NCI-H524 (cell line): ENCODE results near the gene RPH3AL.

Experiments used
- DNase-seq, 2 experiments: peaks; one replicate each; lab custom pipeline; 2025; lab: John Stamatoyannopoulos, UW

RPH3AL gene

DNA sequence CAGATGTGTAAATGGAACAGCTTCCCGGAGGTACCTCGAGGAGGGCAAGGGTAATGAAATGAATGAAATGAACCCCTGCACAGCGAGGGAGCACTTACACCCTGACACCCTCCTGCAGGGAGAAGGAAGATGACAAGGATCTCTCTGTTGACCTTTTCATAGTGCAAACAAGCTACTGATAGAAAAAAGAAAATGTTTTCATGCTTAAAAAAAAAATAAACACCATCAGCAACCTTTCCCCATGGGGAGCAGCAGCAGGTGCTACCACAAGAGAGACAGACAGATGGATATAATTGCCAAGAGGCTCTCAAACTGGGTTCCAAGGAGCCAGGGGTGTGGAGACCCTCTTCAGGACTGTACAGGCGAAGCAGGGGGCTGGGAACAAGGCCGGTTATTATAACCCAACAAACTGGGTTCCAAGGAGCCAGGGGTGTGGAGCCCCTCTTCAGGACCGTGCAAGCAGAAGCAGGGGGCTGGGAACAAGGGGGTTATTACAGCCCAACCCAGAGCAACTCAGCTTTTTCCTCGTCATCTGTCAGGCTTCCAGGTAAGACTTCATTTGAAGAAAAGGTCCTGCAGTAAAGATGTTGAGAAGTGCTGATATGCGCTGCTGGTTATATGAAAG is 718 bp upstream of the RPH3AL start:
- peak in 1 of 2 experiments; percentile 36 for DNase-seq

DNA sequence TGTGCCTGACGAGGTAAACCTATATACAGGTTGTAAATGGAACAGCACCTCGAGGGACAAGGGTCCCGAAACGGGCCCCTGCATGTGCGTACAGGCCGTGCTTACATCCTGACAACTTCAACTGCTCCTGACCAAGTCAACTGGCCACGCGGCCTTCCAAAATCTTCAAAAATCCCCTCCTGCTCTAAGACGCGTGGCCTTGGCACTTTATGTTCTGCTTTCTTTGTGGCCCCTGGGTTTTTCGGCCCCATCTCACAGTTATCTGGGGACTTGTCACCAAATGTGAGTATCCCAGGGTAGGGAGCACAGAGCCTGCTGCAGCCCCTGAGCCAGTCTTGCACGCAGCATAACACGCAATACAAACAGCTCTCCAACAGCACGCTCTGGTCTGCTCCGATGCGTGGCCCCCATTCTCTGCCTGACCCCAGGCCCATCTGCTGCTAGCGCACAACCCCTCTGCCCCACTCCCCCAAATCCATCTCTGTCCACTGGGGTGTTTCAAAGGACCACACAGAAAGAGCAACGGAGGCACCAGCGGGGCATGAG is 659 bp downstream of the RPH3AL start:
- peak in 1 of 2 experiments; percentile 18 for DNase-seq

DNA sequence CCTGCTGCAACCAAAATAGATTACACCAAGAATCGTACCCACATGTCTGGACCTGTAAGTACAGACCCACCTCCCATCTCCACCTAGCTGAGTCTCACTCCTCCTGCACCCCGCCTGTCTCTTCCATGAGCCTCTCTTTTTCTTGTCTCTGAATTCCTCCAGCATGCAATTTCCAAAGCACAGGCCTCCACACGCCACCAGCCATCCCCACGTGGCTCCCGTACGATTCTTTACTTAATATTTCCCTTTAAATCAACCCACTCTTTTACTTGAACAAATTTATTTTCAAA is 1.2 kb downstream of the RPH3AL start:
- DNase-seq, result no peak

DNA sequence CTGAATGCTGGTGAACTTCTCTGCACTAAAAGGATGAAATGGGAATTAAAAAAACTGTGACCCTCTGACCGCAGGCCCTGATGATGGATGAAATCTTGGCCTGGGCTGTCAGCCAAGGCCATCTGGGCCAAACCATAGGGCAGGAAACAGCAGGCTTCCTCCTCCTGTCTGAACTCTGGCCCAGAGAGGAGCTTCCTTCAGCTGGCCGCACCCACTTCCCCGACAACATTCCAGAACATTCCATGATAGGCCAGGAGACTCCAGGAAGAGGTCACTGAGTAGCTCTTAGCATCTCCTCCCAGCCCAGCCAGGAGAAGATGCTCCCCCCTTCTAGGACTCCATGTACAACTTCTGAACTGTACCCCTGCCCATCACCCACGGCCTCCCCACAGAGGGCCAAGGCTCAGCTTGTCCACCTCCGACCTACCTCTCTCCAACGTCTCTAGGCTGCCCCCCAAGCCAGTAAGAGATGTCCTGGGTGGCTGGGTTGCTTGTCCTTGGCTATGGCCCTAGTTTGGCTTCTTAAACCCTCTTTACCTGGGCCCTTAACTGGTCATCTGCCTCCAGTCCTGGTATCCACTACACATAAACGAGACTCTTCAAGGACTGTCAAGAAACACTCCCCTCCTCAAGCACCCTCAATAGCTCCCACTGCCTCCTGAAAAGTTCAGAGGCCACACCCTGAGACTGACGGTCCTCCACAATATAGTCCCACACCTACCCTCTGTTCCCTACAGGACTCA is 1.7 kb downstream of the RPH3AL start:
- DNase-seq, result no peak

DNA sequence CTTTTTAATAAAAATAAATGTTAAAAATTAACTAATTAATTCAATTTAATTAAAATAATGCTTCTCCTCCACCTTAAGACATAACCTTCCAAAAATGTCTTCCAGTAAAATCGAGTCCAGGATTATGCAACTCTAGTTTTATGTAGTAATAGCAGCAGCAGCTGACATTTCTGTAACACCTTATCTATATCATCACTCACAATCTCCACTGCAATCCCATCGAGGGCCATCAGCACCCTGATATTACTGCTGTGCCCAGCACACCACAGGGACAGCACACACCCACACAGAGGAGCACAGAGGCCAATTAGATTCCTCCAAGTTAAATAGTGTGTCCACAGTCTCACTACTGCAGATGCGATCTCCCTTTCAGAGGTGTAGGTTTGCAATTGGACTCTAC is 2.9 kb downstream of the RPH3AL start:
- no peak for DNase-seq

DNA sequence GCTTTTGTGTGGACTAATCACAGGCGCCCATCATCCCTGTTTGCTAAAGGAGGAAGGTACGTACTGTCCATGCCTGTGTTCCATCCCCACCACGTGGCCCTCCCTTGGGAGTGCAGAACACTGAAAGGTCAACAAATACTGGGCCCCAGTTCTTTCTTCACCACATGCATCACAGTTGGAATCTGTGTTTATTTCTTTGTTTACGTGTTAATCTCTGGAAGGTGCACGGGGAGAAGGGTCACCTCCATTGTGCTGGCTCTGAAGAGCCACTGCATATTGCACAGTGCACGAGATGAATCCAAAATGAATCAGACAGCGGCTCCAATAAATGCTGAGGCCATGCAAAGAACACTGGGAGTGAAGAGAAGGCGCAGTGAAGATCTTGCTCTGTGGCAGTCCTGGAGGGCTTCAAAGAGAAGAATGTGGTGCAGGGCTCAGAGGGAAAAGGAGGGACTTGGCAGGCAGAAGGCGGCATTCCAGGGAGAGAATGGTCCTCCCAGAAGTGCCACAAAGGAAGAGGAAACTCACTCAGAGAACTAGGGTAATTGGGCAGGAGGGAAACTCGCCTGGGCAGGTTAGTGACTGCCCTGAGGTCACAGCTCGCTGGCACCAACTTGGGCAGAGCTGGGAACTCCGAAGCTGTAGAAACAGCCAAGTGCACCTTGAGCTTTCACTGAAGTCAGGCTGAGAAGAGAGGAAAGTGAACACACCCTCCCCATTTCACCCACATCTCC is 3.7 kb downstream of the RPH3AL start:
- no peak for DNase-seq

DNA sequence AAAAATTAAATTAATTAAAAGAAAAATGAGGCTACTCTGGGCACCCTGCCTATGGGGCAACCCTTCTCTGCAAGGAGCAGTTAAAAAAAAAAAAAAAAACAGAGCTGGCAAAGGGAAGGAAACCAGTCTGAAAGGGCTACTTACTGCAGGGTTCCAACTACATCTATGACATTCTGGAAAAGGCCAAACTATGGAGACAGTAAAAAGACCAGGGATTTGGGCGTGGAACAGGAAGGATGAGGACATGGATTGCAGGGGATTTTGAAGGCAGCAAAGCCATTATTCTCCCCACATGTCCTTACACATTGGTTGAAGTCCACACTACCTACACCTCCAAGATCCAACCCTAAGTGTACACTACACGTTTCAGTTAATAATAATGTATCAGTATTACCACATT is 4.6 kb downstream of the RPH3AL start:
- no peak for DNase-seq

DNA sequence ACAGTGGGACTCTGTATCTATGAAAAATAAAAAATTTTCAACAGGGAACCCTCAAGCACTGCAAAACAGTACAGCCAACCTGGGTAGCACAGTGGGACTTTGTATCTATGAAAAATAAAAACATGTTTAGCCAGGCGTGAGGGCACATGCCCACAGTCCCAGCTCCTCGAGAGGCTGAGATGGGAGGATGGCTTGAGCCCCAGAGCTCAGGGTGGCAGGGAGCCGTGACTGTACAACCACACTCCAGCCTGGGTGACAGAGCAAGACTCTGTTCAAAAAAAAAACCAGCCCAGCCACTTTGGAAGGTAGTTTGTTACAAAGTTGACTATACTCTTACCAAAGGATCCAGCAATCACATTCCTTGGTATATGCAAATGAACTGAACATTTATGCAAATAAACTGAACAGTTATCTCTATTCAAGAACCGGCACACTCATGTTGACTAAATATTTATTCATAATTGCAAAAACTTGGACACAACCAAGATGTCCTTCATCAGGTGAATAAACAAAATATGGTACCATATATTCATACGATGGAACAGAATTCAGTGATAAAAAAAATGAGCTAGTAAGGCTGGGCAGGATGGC is 5.2 kb downstream of the RPH3AL start:
- DNase-seq, result no peak

DNA sequence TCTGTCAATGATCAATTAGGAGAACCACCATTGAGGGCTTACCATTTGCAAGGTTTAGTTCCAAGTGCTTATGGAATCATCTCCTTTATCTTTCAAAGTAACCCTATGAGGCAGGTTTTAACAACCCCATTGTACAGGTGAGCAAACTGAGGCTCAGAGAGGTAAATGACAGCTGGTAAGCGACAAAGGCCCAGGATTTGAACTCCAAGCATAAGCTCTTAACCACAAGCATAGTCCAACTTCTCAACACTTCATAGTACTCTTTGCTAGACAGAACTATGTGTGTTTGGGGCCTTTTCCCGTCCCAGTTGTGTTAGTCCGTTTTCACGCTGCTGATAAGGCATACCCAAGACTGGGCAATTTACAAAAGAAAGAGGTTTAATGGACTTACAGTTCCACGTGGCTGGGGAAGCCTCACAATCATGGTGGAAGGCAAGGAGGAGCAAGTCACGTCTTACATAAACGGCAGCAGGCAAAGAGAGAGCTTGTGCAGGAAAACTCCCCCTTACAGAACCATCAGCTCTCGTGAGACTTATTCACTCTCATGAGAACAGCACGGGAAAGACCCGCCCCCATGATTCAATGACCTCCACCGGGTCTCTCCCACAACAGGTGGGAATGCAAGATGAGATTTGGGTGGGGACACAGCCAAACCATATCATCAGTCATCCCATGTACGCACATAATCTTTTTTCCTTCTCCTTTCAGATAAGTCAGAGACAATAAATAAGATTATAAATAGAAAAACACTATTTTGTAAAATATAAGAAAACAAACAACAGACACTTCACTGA is 6.4 kb downstream of the RPH3AL start:
- DNase-seq, result no peak

DNA sequence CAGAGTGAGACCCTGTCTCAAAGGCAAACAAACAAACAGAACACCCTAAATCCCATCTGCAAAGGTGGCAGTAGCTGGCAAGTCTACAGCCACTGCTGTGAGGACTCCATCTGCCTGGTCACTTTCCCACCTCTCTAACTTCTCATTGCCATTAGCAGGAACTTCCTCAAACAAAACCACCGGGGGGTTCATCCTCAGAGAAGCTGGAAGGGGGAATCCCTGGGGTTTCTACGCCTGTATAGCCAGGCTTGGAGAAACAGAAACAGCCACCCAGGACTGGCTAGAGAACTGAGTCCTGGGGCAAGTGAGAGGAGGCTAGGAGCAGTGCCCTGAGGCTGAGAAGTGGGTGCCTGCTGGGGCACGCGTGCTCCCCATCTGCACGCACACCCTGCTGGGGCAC is 7.3 kb downstream of the RPH3AL start:
- DNase-seq, result no peak

DNA sequence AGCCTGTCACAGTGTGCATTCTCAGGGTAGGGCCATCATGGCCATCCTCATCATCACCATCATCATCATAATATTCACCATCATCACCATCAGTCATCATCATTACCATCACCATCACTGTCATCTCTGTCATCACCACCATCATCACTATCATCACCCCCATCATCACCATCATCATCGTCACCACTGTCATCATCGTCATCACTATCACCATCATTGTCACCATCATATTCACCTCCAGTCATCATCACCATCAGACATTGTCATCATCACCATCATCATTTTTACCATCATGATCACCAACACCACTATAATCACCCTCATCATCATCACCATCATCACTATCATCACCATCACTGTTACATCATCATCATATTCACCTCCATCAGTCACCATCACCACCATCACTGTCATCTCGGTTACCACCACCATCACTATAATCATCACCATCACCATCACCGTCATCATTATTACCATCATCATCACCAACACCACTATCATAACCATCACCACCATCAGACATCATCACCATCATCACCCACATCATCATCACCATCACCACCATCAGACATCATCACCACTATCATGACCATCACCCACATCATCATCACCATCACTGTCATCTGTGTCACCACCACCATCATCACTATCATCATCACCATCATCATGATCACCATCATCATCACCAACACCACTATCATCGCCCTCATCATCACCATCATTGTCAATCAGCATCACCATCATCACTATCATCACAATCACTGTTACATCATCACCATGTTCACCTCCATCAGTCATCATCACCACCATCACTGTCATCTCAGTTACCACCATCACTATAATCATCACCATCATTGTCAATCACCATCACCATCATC is 8.5 kb downstream of the RPH3AL start:
- DNase-seq, result no peak

DNA sequence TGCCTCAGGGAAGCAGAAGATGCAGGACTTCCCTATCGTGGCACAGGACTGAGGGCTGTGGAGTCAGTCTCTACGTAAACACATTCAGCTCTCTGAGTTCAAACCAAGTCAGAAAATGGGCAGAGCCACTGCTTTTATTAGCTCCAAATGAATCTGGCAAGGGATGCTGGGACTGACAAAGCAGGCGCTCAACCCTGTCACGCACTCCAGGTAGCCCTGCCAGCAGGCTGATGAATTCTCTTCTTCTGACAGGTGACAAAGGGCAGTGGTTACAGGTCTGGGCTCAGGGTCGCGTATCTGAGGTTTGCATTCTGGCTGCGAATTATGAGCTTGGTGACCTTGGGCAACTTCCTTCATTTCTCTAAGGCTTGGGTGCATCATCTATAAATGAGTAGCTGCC is 9.4 kb downstream of the RPH3AL start:
- DNase-seq, result no peak

DNA sequence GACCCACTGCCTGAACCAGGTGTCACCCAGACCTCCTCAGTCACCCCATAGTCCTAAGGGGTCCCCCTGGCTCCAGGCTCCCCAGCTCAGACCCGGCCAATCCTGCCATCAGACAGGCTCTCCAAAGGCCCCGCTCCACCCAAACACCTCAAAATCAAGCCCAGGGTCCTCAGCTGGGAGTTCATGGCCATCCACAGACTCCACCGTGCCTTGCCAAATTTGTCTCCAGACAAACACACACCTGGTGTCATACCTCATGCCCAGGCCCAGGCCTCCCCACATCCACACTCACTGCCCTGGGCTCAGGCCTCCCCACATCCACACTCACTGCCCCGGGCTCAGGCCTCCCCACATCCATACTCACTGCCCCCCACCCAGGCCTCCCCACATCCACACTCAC is 12.5 kb downstream of the RPH3AL start:
- no peak for DNase-seq

DNA sequence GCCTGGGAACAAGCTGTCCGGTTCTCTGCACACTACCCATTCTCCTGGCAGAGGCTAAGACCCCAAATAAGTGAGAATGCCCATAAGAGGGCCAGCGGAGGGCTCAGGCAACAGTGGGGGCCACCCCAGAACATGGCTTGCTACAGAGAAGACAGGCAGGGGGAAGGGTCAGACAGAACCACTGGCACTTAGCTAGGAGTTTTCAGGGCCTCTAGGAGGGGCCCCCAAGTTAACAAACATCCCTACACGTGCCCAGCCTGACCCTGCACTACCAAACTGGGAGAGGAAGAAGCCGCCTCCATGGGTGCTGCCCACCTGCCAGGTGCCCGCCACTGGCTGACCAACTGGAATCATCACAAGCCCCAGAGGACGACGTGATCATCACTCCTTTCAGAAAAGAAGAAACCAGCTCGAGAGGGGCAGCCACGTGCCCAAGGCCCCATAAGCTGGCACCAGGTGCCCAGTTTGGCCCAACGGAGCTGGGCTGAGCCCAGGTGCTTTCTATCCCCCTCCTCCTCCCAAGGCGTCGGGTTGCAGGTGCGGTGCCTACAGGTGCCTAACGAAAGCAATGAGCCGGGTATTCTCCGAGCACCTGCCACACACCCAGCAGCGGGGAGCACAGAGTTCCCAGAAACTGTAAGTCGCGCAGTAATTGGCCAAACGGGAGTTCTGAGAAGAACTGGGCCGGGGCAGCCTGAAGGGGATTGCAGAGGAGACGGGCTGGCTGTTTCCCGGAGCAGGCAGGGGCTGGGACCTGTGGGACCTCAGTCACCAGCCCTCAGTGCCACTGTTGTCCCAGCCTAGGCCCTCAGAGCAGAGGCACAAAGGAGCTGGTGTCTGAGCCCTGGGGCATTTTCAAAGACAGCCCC is 13.2 kb downstream of the RPH3AL start:
- no peak for DNase-seq

DNA sequence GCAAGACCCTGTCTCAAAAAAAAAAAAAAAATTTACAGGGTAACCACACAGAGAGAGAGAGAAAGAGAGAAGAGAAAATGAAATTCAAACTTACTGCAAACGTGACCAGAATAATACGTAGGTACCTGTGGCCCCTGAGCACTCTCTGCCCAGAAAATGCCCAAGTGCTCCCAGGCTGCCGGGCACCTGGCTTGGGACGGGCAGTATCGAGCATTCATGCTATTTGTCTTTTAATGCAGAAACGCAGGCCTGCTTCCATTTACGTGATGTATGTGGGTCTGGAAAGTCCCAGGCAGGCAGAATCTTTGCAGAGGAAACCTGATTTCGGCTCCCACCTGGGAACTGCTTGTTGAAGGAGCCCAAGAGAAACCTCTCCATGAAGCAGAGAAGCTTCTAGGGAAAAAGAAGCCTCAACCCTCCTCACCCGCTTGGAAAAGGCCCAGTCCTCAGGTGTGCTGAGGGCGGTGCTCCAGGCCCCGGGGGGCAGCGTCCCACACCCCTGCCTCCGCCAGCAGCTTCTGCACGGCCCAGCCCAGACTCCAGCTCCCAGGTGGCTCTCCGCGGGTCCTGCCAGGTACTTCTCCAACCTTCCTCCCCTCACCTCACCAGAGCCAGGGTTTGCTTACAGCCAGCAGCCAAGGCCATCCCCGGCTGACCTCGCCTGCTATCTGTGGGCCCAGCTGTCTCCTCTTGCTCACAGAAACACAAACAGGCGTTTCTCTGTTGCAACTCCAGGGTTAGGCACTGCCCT is 14.0 kb downstream of the RPH3AL start:
- DNase-seq, result no peak

DNA sequence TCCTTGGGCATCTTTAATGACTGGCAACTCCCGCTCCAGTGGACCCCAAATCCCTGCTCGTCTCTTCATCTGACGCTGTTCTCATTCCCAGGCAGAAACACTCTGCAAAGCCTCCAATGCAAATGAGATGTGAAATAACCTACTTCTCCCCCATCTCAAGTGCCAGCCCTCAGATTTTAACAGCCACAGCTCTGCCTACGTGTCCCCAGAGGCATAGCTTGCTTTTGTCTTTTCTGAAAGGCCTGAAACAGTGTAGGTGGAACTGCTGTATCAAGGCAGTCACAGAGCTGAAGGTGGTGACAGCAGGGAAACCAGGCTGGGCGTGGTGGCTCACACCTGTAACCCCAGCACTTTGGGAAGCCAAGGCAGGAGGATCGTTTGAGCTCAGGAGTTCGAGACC is 14.7 kb downstream of the RPH3AL start:
- DNase-seq, result no peak

DNA sequence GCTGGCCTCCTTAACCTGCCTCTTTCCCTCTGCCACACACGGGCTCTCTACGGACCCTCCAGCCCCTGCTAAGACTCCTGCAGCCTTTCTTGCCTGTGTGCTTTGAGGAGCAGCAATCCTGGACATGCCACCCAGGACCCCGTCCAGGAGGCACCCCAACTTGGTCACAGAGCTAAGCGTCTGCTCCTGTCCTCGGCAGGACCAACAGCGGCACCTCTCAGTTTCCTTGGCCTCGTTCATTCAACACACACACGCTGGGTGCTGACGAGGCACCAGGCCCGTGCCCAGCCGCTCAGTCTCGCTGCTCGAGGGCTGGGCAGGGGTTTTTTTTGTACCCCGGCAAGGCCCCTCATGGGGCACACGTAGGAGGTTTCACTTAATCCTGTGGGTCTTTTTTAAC is 15.2 kb downstream of the RPH3AL start:
- no peak for DNase-seq

DNA sequence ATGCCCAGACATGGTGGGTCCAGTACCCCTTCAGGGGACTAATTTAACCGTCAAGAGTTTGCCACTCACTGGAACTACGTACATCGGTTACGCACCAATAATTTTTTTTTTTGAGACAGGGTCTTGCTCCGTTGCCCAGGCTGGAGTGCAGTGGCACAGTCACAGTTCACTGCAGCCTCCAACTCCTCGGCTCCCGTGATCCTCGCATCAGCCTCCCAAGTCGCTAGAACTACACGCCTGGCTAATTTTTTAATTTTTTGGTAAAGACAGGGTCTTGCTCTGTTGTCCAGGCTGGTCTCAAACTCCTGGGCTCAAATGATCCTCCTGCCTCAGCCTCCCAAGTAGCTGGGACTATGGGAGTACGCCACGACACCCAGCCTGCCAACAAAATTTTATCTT is 15.6 kb downstream of the RPH3AL start:
- no peak for DNase-seq
